Glomerular endothelial cell (primary cell): Measurements from ENCODE around the gene PCDH19. TPM values are rescaled to one million over a fixed set of nuclear protein-coding genes. Genes with fewer than 3 reads are reported as not detected.

Source experiments
- DNase-seq: peaks from one replicate; pipeline ENCODE4 v3.0.0-alpha.2; 2011; ENCODE audit warnings: low read depth, low spot score; ENCODE audit errors: extremely low read depth
- total RNA-seq: library from RNA; depleted of rRNA; stranded (reverse); fragments of >200 nt; gene quantifications from 2 replicates; pipeline ENCODE4 v1.2.3, GENCODE V29; 2015

PCDH19 gene
- total RNA-seq, 1 donor from 2014 or later = 1.2 TPM

DNA sequence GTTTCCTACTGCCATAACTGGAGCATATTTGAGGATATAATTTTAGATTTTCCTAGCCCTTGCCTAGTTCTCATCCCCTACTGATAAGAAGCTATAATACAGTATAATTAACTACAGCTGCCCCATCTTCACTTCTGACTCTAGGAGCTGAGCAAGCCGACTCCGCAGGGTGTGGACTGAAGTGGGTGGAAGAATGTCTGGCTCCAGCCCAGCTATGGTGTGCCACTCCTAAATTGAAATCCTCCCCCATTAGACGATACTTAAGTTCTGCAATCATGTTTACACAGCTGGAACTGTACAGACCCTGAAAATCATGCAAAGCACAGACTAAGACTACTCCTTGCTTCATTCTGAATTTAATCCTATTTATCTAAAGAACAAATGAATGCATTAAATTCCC lies 93.1 kb downstream of the PCDH19 start:
- no peak for DNase-seq

DNA sequence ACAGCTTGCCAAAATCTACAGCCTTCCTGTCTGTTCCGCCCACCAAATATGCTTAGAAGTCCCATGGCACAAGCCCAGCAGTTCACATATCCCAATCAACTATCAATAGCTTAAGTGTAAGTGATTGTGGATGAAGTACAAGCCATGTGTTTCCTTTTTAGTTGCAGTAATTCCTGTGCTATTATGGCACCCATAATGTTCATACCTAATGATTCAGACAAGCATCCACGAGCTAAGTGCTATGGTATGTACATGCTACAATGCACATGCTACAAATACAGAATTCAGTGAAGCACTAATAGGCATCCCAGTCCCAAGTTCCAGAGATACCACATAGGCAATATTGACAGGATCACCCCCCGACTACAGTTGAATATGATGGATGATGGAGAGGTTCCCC lies 94.5 kb downstream of the PCDH19 start:
- no peak for DNase-seq

DNA sequence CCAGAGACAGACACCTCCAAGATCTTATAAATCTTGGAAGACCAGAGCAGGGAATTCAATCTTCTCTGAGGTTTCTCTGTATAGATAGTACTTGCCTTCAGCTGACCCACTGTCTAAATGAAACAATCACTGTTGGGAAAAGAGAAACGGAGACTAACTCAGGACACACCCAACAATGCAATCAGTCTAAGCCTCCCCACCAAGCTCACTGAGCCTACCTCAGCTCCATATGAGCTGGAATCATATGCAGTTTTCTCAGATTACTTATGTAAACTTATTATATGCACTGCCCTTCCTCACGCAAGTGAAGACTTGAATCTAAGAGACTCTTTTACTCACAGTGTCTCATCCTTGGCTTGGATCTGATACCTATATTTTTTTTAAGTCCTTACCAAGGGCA lies 110.5 kb downstream of the PCDH19 start:
- no peak for DNase-seq

DNA sequence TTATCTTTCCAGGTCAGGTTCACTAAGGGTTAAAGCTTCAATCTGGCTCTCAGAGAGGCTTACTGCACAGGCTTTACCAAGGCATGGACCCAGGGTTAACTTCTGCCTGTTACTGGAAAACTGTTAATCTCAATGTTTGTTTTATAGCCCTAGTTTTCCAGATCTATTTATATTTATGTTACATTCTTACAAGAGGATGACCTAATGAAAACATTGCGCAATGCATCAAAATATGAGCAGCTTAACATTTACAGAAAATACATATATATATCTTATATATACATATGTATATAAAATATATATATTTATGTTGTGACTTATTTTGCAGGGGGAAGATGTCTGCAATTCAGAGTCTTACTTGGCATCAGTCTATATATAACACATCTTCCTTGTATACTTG lies 112.3 kb downstream of the PCDH19 start:
- DNase-seq = no peak

DNA sequence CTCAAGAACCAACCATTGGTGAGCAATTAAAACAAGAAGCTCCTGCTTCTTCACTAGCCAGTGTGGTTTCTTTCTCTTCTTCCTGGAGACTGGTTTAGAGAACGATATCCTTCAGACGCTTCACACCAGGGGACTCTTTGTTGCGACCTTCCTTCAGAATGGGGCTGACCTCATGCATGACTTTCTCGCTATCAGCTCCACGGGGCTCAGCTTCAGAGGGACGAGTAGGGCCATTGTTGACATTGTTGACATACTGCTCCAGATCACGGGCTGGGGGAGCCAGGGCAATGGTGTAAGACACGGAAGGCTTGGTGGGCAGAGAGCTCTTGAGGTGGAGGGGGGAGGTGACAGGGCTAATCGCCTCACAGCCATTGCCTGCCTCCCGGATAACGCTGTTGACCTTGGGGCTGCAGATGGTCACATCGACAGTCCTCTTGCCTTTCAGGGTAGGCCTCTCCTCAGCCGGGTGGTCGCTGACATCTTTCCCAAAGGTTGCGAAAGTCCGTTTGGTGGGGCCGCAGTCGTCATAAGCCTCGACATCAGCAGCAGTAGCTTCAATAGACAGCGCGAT lies 113.8 kb downstream of the PCDH19 start:
- DNase-seq = no peak

DNA sequence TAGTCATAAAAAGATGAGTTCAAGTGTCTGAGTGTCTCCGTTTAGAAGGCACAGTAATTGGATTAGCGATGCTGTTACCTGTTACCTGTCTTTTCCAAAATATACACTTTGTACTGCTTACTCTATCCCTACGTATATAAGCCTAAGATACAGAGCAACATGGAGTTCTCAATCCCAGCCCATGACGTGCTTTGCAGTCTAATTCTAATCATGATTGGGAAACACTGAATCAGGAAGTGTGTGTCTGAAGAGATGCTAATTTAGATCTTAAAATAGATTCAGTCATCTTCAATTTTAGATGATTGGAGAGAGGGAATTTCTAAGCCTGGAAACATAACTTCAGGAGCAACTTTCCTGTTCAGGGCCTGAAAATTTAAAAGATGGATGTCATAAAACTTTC lies 115.1 kb downstream of the PCDH19 start:
- no peak for DNase-seq

DNA sequence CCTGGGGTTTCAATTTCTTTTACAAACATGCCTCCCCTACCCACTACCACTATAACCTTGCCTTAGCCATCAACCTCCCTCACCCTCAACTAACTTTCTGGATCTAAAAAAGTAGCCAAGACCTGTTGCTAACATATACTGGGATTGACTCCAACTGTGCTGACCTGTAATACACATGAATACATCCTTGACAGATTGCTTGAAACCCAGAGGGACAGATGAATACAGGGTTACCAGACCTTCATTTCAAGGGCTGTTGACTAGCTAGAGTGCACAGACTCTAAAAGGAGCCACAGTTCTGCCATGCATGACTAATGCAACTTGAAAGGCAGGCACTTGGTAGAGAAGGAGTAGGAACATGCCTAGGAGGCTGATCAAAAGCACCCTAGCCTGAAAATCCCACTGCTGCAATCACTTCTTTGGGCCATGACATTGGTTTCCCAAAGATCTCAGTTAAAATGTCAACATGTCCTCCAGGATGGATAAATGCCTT lies 121.0 kb downstream of the PCDH19 start:
- DNase-seq = no peak

DNA sequence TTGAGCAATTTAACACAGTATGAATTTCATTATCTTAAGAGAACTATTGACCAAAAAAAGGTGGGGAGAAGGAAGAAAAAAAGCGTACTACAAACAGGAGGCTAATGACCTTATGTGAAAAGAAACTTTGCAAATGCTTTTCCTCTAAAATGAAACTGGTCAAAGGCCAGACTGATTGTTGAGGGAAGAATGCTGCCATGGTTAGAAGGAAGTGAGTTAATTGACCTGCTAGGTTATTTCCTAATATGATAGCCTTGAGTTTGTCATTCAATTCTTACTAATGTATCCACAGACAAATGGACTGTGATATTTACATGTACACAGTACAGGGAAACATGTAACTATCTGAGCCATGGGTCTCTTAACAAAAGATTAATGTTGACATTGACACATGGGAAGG lies 132.8 kb downstream of the PCDH19 start:
- no peak for DNase-seq

DNA sequence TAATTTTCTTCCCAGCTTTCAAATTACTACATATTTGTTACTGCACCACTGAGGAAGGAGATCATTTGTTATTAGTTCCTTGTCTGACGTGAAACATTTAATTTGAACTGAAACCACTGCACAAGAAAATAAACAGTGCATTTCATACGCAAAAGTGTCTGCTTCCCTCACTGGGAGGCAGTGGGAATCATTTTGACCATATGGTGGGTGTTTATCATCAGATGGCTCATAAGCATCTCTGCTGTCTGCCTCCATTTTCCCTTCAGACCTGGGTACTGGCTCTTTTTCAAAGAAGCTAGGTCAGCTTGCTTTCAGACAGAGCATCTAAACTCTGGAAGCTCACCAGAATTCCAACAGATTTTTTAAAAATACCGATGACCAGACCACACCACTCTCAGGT lies 135.2 kb downstream of the PCDH19 start:
- DNase-seq = no peak

DNA sequence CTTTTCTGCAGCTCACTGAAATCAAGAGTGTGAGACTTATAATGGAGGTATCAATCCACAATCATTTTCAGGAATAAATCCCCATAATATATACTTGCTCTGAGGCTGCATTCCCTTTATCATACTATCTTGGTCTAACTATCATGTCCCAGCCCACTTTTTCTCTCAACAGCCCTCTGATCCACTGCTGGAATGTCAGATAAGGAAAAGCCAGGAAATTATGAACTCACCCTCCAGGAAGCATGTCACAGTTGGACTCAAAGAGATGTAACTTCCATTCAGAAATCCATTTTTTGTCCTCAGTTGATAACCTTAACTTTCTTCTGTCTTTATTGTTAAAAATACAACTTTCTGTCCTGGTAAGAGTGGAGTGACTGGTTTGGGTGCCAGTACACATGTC lies 144.9 kb downstream of the PCDH19 start:
- DNase-seq = no peak

DNA sequence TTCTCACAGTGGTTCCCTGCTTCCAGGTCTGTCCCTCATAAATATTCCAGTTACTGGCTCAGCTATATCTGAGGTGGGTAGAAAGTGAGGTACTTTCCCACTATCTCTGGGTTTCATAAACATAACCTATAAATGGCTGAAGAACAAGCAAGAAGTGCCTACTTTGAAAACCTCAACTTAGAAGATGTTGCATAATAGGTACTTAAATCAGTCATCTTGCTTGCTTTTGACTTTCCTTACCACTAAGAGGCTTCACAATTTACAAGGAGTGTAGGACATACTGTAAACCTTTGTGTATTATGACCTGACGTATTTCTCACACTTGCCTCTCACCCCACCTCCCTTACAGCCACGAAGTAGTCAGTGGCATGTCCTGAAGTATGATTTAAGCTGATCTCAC lies 145.9 kb downstream of the PCDH19 start:
- no peak for DNase-seq

DNA sequence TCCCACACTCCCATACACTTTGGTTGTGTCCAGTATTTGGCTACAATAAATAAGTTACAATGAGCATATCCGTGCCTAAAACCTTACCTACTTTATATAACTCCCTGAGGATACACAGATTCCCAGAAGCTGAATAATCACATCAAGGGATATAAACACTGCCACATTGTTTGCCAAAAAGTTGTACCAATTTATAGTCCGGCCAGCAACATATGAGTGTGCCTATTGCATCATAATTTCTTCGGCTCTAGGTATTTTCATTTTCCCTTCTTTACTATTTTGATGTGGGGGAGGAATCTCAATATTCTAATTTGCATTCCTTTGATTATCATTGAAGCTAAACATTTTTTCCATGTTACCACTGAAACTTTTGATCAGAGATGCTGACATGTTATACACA lies 146.4 kb downstream of the PCDH19 start:
- no peak for DNase-seq

DNA sequence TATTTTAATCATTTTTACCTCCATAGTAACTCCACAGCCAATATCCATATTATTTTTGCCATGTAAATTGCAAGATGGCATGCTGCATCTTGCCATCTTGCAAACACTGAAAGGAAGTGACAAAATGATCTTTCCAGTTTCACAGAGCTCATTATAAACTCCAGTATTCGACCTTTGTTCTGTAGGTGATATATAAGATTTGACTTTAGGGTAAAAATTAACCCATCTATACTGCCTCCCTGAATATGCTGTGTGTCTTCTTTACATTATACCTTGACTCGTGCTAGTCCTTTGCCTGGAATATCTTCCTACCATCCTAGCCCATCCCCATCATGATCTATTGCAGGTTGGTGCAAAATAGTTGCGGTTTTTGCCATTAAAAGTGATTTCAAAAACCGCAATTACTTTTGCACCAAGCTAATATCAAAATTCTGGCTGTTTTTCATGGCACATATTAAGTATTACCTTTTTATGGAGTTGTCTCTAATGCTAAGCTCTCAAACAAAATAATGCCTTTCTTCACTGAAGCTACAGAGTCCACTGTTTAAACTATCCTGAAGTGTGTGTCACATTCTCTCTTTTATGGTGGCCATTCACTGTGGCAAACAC lies 161.1 kb downstream of the PCDH19 start:
- DNase-seq = no peak

DNA sequence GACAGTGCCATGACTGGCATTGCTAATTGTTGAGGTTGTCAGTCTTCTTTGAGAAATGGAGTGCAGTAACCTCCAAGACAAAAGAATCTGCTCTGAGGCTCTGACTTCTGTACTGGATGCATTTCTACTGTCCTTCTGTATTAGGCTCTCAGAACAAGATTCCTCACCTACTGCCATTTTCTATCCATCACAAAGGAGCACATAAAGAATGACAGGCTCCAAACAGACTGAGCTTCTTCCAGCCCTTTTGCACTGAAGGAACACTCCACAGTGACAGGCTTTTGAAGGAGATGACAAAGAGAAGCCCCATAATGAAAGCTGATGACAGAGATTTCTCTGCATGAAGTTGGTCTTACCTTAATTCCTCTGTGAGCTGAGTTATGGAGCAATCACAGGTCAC lies 162.2 kb downstream of the PCDH19 start:
- DNase-seq = no peak

DNA sequence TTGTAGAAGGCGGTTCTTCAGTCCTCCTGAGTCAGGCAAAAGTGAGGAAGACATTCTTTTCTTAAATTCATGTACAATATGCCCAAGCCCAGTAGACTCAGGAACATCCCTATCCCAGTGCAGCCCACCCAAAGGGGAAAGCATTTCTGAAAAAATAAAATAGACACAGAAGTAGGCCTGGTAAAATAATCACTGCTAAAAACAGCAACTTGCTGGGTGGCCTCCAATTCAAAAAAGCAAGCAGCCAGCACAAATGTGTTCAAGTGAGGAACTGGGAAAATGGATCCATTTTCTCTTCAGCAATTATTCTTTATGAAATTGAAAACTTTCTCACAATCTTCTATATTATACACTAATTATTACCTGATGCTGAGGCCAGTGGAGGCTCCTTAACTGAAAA lies 165.4 kb downstream of the PCDH19 start:
- DNase-seq = no peak

Other genes with a start within 250 kb of the PCDH19 start
- gene TNMD, start 174.7 kb upstream of the PCDH19 start, total RNA-seq = not detected in 2 replicates
- gene TSPAN6, start 226.5 kb upstream of the PCDH19 start, total RNA-seq = 32.5 and 34.1 TPM in 2 replicates
- gene SRPX2, start 233.9 kb upstream of the PCDH19 start, total RNA-seq = 55.9 and 61.9 TPM in 2 replicates